IPS-11a (cell line): ENCODE measurements around the gene ZCCHC13.
"Not testable (repeated sequence)": the region's sequence is repeated elsewhere in the genome, so short reads cannot be mapped to it uniquely, and the experiment has no call there.

ENCODE experiments used
- H3K4me3 ChIP-seq: one replicate; pipeline ENCODE4 v1.5.1; 2013; ENCODE audit warnings: low read depth, low read length, control low read depth

The ZCCHC13 gene

GRCh38 chrX:74304016-74304415 is at the start of gene ZCCHC13:
ZCCHC13 (plus strand) TSS chrX:74304180; CDS start chrX:74304267, 87 bp downstream.
- H3K4me3 ChIP-seq: no peak within 1 kb of the TSS

GRCh38 chrX:74258111-74258510 is 45.9 kb upstream of the ZCCHC13 start:
- not testable (repeated sequence) for H3K4me3 ChIP-seq

DNA sequence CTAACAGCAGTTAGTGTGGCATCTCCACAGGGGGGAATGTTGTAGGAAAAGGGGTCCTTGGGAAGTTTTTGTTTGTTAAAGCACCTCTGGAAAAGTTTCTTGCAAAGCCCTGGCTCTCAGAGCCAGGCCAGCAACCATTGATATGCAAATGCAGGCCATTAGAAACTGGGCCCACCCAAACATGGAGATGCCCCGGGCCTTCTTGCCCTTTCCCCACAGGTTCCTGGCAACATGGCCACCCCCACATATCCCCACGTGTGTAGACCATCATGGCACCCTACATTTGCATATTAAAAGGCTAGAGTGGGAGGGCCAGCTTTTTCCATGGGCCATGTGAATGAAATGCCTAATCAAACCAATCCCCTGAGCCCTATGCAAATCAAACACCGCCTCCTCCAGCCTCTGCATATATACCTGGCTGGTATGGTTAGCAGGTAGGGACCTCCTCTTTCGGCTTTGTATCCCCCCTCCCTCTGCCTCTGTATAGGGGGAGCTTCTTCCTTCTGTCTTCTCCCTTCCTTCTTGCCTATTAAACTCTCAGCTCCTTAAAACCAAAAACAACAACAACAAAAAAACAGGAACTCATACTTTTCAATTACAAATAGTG is 44.0 kb upstream of the ZCCHC13 start:
- no peak overlapping the region for H3K4me3 ChIP-seq

GRCh38 chrX:74262452-74263209 is 41.3 kb upstream of the ZCCHC13 start:
- H3K4me3 ChIP-seq: no peak overlapping the region

DNA sequence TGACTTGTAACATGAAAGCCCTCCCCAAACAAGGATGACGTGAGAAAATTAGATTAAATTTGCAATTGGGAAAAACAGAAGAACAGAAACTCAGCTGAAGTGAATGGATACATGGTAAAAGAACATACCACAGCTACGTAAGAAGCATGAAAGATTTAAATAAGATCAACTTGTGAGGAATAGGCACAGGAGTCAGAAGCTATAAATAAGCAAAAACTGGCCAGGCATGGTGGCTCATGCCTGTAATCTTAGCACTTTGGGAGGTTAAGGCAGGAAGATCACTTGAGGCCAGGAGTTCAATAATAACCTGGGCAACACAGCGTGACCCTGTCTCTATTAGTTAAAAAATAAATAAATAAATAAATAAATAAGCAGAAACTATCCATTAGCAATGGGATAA is 33.6 kb upstream of the ZCCHC13 start:
- no peak overlapping the region for H3K4me3 ChIP-seq

- no peak overlapping the region for H3K4me3 ChIP-seq
These were observed 31.8 kb upstream of the ZCCHC13 start for GRCh38 chrX:74272230-74272629.

- no peak overlapping the region for H3K4me3 ChIP-seq
These were observed 29.5 kb upstream of the ZCCHC13 start for GRCh38 chrX:74274516-74274915.

DNA sequence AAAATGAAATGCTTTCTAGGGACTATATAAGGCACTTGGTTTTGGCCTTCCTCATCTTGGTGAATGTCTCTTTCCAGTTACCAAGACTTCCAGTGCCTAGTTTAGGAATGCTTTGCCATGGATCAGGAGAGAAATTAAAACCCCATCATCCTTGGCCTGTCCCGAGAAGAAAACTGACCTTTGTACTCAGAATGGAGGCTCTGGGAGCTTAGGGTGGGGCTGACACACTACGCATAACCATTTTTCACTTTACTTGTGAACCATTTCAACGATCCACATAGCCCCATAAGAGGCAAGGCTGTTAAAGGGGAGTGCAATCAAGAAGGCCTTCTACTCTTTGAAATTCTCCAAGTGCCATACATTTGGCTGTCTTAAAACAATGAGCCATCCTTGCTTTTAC is 26.7 kb upstream of the ZCCHC13 start:
- H3K4me3 ChIP-seq: no peak overlapping the region

DNA sequence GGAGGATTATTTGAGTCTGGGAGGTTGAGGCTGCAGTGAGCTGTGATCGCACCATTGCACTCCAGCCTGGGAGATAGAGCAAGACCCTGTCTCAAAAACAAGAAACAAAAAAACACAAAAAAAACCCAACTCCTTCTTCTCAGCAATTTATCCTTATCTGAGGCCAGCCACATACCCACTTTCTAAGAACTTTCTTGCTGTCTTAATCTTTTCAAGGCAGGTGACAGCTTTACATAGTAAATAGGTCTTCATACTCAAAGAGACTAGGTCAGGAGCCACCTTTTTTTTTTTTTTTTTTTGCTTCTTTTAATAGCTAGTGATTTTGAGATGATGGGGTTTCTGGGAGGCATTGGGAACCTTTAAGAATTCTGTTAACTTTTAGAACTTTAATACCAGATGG is 26.1 kb upstream of the ZCCHC13 start:
- H3K4me3 ChIP-seq: no peak overlapping the region

DNA sequence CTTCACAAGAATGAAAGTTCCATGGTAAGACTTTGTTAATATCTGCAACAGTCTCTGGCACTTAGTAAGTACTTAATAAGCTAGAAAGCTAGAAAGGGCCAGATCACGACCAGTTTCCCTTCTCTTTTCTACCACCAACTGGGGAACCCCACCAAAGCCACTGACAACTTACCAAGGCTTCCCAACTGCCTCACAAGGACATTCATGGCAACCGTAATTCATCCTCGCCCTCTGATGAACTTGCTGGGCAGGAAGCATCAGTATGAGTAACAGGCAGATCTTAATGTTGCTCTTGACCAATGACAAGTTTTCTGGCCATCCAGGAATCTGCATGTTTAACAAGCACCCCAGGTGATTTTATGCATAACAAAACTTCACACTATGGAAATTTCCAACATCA is 23.2 kb upstream of the ZCCHC13 start:
- H3K4me3 ChIP-seq: no peak overlapping the region

GRCh38 chrX:74284391-74284952 is 19.5 kb upstream of the ZCCHC13 start:
- no peak overlapping the region for H3K4me3 ChIP-seq

- H3K4me3 ChIP-seq: no peak overlapping the region
These were observed 16.8 kb upstream of the ZCCHC13 start for GRCh38 chrX:74286950-74287740.

DNA sequence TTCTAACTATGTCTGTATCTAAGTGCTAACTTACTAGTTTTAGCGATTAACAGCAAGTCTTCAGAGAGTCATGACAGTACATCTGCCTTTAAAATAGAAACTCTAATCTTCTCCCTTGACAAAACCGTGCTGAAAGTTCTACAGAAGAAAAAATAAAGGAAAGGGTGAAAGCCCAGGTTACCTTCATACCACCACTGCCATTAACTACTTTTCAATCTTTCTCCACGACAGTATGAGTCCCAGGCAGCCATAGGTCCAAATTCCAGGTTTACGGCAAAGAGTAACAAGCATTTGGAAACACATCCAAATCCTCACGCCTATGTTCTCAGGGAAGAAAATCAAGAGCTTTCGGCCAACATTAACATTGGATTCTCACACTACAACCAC is 12.4 kb upstream of the ZCCHC13 start:
- H3K4me3 ChIP-seq: peak overlapping the region; percentile 57

- peak overlapping the region; percentile 57 for H3K4me3 ChIP-seq
These were observed 11.8 kb upstream of the ZCCHC13 start for GRCh38 chrX:74291964-74292807.

DNA sequence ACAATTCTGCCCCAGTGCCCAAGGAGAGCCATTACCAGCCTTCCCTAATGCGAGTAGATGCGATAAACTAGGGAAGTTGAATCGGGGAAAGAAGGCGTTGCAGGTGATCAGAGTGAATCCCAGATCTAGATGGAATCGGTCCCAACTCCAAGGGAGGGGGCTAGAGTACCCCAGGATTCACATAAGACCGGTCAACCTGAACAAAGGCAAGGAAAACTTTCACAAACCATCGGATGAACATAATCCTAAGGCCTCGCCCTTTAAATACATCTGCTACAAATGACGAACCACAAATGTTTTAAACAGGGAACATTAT is 11.2 kb upstream of the ZCCHC13 start:
- peak overlapping the region; percentile 57 for H3K4me3 ChIP-seq

DNA sequence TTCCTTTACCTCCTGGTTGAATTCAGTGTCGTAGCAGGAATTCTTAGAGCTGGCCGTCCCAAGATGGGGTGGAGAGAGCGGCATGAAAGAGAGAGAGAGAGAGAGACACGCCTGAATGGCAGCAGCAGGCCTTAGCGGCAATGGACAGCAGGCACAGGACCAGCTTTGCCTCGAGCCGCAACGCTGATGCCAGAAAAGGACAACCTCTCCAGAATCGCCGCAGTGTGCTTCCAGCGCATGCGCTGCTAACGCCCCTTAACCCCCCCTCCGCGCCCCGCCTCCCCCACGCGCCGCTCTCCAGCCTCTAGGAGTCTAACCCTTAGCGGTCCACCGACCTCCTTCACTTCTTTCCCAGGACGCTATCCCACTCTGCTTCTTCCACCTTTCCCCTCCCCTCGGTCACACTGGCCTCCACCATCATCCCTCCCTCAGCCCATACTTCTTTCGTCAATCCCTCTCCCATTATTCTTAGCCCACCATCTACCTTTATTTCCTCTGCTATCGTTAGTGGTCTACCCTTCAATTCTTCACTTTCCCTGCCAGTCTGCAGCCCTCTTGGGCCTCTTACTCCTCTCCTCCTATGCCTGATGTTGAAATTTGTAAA is 10.5 kb upstream of the ZCCHC13 start:
- H3K4me3 ChIP-seq: peak overlapping the region; percentile 57

GRCh38 chrX:74295101-74295500 is 8.9 kb upstream of the ZCCHC13 start:
- H3K4me3 ChIP-seq: no peak overlapping the region

GRCh38 chrX:74297766-74298165 is 6.2 kb upstream of the ZCCHC13 start:
- no peak overlapping the region for H3K4me3 ChIP-seq

DNA sequence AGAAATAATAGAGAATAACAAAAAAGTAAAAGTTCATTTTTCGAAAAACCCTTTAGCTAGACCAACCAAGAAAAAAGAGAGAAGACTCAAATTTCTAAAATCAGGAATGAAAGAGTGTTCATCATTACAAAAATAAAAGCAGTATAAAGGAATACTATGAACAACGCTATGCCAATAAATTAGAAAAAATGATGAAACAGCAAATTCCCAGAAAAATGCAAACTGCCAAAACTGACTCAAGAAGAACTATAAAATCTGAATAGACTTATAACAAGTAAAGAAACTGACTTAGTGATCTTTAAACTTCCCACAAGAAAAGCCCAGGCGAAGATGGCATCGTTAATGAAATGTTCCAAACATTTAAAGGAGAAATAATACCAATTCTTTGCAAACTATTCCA is 3.1 kb upstream of the ZCCHC13 start:
- H3K4me3 ChIP-seq: no peak overlapping the region

GRCh38 chrX:74318672-74319071 is 14.7 kb downstream of the ZCCHC13 start:
- H3K4me3 ChIP-seq: no peak overlapping the region
